CD1c-positive myeloid dendritic cell (primary cell): ENCODE data around the gene OR52B6.
"Not testable (repeated sequence)": the region's sequence is repeated elsewhere in the genome, so short reads cannot be mapped to it uniquely, and the experiment has no call there.

ENCODE experiments used
- DNase-seq: peaks from one replicate; pipeline ENCODE4 v3.0.0-alpha.2; 2016; ENCODE audit errors: extremely low spot score

Gene OR52B6

DNA sequence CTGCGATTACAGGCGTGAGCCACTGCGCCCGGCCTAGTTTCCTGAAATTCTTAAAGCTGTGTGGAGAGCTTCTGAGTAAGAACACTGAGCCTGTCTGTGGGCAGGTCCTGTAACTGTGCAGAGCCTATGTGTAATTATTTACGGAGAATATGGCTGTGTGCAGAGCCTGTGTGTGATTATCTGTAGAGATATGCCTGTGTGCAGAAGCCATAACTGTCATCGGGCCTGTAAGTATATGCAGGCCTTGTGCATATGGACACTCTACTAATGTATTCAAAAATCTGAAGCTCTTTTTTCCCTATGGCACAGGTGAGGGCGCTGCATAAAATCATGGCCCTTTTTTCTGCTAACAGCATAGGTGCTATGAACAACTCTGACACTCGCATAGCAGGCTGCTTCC lies at the start of gene OR52B6:
Gene OR52B6, plus strand, starts transcription at position 301 of the 400 bp plus-strand sequence. Its CDS starts 0 bp downstream, at position 301.
- DNase-seq, result no peak

DNA sequence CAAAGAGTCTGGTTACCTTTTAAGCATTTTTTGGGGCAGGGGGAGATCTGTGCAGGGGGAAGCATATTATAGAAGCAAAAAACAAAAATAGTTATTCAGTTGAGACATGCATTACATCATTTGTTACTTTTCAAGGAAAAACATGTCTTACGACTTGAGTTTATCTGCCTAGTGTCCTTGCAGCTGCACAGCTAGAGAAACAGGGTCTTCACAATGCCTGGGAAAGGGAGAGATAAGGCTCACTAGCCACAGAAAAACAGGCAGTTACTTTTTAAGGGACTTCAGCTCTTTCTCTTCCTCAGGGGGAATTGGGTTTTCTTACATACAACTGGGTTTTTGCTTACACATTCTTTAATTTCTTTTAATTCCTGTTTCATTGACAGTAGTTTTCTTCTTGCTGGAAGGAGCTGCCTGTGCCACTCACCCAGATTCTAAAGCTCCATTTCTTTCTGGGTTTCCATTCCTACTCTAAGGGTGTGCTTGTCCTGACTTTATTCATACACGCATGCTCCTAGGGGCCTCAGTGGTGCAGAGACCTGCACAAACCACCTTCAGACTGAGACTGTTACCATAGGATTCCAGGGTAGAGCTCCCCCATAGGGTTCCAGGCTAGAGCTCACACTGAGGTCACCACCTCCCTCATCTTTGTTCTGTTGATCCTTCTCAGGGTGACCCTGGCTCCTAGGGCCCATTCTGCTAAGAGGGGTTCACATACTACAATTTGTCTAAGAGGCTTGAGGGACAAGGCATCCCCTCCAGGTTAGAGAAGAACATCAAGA lies 49.4 kb upstream of the OR52B6 start:
- no peak for DNase-seq

DNA sequence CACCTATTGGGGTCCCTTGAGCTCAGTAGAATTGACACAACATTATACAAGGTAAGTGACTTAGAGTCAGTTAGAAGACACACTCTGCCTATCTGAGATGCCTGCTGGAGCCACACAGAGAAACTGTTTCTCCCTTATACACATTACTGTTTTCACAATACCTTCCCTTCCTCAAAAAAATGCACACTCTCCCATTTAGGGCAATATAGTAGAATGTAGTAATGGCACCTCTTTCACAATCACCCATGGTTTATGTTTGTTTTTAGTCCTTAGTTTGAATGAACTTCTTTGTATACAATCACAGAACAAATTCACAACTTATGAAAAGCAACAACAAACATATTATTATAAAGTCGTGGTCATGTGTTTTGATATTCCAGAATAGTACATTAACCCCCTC lies 46.6 kb upstream of the OR52B6 start:
- DNase-seq, result no peak

GRCh38 chr11:5536482-5536881 lies 44.2 kb upstream of the OR52B6 start:
- no peak for DNase-seq

- no peak for DNase-seq
These were observed 39.2 kb upstream of the OR52B6 start for GRCh38 chr11:5541427-5541826.

DNA sequence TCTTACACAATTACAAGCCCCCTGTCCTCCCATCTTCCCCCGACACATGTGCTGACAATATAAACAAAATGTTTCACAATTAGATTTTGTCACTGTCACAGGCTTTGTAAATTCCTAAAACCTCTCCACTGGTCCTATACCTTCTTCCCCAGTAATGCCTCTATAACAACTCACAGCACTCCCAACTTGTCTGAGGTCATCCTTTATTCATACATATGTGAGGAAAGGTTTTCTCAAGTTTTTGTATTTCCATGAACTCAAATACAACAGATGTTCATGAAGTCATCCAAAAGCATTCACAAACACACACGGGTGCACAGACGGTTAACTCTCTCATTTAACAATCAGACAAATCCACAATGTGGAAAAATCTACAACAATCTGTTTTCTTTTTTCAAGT lies 34.2 kb upstream of the OR52B6 start:
- no peak for DNase-seq

DNA sequence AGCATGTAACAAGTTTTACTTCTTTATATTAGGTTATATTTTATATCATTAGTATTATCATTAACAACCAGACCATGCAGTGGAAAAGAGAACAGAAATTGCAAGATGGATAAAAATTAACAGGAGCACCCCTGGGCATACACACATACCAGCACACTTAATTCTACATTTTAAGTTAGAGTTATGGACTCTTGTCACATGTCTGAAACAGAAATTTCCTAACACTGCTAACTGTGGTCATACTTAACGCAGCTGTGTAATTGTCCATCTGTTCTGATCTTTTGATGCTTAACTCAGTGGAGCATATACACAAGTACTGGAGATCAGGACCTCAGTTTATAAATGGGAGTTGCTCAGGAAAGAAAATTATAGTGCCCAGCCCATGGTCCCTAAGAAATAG lies 32.7 kb upstream of the OR52B6 start:
- no peak for DNase-seq

- no peak for DNase-seq
These were observed 32.2 kb upstream of the OR52B6 start, which contains the start of gene OR52H1 for GRCh38 chr11:5548440-5548839. OR52H1 (minus strand) TSS chr11:5548540; CDS start chr11:5545505, 3,035 bp downstream.

GRCh38 chr11:5550440-5551095 lies 30.1 kb upstream of the OR52B6 start:
- no peak for DNase-seq

DNA sequence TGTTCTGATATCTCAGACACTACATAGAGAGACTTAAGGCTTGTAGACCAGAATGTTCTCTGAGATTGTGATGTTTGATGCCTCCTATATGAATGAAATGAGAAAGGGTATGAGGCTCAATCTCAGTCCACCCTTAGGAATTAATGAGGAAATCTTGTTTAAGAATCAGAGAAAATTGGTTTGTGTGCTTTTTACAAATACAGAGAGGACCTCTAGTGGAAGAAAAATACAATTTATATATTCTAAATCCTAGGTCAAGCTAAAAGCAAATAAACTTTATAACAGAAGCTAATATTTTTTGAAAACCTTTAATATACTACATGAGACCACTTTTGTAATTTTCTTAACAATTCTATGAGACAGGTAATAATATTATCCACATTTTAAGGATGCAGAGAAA lies 27.3 kb upstream of the OR52B6 start:
- no peak for DNase-seq

DNA sequence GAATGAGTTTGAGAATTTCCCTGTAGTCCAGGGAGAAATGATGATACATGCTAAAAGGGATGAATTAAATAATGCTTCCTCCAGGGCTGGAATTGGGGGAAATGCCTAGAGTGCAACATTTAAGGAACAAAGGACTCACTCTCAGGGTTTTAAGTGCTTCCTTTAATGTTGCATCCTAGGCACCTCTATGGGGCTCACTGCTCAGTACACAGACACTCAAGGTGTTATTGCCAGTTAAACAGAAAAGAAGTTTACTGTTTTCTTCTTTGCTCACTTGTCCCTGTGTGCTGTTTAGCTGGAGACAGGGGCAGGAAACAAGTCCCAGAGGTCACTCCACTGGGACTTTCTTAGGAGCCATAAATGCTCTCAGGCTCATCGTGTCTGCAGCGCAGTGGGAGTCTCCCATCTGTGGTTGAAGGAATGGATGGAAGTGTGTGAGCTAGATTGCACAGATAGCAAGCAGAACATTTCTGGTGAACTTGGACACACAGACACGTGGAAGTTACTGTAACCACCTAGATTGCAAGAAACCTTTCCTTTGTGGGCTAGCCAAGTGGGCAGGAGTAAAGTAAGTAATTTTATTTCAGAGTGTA lies 24.0 kb upstream of the OR52B6 start:
- no peak for DNase-seq

GRCh38 chr11:5557751-5558150 lies 22.9 kb upstream of the OR52B6 start:
- no peak for DNase-seq

DNA sequence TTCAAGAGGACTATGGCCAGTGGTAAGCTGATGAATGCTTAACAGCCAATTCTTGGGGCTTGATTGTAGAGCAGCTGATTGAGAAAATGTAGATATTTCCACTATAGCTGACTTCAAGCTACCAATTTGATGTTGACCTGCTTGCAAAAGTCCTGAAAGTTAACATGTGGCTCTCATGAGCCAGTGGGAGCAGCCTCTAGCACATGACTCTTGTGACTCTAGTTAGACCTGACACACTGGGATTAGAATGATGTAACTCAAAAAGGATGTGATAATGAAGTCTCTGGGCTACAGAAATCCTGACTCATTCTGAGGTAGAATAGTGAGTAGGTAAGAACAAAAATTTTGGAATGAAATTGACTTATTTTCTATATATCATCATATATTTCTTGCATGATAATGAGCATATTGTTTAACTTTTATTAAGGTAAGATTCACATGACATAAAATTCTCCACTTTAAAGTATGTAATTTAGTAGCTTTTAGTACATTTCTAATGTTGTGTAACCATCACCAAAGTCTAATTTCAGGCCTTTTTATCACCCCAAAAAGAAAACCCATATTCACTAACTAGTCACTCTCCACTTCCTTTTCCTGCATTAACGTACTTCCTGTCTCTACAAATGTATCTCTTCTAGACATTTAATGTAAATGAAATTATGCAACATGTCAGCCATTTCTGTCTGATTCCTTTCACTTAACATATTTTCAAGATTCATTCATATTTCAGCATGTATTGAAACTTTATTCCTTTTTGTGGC lies 16.2 kb upstream of the OR52B6 start:
- DNase-seq, result no peak

- no peak for DNase-seq
These were observed 6.0 kb upstream of the OR52B6 start for GRCh38 chr11:5574654-5575053.

DNA sequence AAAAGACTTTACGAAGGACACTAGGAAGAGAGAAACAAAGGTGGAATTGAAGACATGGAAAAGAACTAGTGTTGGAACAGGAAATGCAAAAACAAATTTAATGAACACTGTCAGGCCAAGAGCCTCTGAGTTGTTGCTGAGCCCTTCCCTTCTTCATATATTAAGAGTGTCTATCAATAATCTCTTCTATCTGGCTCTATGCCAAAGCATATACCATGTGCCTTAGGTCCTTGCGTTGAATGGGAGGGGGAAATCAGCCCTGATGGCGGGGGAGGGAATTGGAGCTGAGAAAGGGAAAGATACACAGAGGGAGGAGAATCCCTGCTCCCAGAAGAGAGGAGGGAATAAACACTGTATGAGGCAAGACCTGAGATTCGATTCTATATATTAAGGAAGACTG lies 5.5 kb upstream of the OR52B6 start:
- DNase-seq, result no peak

- no peak for DNase-seq
These were observed 3.6 kb upstream of the OR52B6 start for GRCh38 chr11:5577101-5577500.

- DNase-seq, result no peak
These were observed 337 bp downstream of the OR52B6 start for GRCh38 chr11:5581014-5581413.

GRCh38 chr11:5584458-5584857 lies 3.8 kb downstream of the OR52B6 start:
- DNase-seq, result not testable (repeated sequence)

GRCh38 chr11:5589906-5590305 lies 9.2 kb downstream of the OR52B6 start:
- not testable (repeated sequence) for DNase-seq

DNA sequence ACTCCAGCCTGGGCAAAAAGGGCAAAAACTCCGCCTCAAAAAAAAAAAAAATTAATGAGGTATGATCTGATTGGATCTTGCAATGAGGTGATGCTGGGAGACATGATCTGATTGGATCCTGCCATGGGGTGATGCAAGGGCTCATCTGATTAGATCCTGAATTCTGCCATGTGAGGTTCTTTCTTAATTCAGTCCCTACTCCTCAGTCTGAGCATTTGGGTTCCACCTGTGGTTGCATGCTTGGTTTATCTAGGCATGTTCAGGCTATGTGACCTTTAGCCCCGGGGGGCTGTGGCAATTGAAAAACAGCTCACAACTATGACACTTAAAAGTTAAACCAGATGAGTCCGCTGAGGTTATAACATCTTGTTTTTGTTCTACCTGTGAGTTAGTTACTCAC lies 10.9 kb downstream of the OR52B6 start:
- DNase-seq, result no peak

DNA sequence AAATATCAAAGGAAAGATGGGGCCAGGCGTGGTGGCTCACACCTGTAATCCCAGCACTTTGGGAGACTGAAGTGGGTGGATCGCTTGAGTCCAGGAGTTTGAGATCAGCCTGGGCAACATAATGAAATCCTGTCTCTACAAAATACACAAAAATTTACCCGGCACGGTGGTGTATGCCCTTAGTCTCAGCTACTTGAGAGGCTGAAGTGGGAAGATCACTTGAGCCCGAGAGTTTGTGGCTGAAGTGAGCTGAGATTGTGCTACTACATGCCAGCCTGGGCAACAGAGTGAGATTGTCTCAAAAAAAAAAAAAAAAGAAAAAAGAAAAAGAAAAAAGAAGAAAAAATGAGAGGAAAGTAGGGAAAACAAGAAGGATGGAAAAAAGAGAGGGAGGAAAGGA lies 11.9 kb downstream of the OR52B6 start:
- no peak for DNase-seq

- no peak for DNase-seq
These were observed 12.5 kb downstream of the OR52B6 start for GRCh38 chr11:5593146-5593545.
